ENCODE measurements around the gene APC2.
A peak's percentile ranks its signal among the peaks of the same experiment; 100 is the strongest.
"Not testable (repeated sequence)": the region's sequence is repeated elsewhere in the genome, so short reads cannot be mapped to it uniquely, and the experiment has no call there.

Gene APC2

DNA sequence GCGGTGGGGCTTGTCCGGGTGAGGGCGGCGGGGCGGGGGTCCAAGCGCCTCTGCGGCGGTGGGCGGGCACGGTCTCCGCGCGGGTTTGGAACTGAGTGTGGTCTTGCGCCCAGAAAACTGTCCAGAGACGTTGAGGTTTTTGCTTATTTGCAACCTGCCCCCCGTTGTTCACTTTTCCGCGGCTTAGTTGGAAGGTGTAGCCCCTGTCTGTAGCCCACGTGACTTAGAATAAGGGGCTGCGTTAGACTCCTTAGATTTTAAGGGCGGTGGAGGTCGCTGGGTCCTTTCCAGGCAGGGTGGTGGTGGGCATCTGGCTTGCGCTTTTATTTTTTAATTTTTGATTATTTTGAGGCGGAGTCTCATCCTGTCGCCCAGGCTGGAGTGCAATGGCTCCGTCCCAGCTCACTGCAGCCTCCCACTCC lies 11.0 kb upstream of the APC2 start:
- DNase-seq: no peak
- H3K18ac ChIP-seq (ENCODE audit: low read length): no peak overlapping the region
- H3K79me2 ChIP-seq (ENCODE audit: control insufficient read depth, insufficient read depth, low read length, poor library complexity): peaks cover 14% of the 10 kb centered on the region
- H3K27ac ChIP-seq (ENCODE audit: low read depth, low read length): no peak overlapping the region
- H3K36me3 ChIP-seq (ENCODE audit: control insufficient read depth in 1 of 2, insufficient read depth in 2 of 2, low read length in 2 of 2): peaks cover 48 to 50% of the 10 kb centered on the region in 2 experiments
- H2BK12ac ChIP-seq (ENCODE audit: low read length): no peak overlapping the region
- H3K4me2 ChIP-seq (ENCODE audit: low read length): peak overlapping the region; percentile 59
- peak overlapping the region; percentile 97 for H4K8ac ChIP-seq (ENCODE audit: low read depth, low read length)
- H4K12ac ChIP-seq (ENCODE audit: low read depth, low read length): no peak overlapping the region
- peak overlapping the region; percentile 99 for H3K4ac ChIP-seq (ENCODE audit: low read depth, low read length)
- H2AFZ ChIP-seq (ENCODE audit: insufficient read depth, low read length, poor library complexity): no peak overlapping the region
- H3K4me1 ChIP-seq (ENCODE audit: control insufficient read depth in 1 of 2, insufficient read depth in 2 of 2, low read length in 2 of 2): peaks cover 6 to 9% of the 10 kb centered on the region in 2 experiments
- H3K9ac ChIP-seq (ENCODE audit: low read length): peak overlapping the region; percentile 99
- H3K14ac ChIP-seq (ENCODE audit: low read length): peak overlapping the region; percentile 93
- H3K27me3 ChIP-seq (ENCODE audit: insufficient read depth, low read length): no peaks in the 10 kb centered on the region
- peak overlapping the region; percentile 94 for H4K91ac ChIP-seq (ENCODE audit: low read depth, low read length)
- H3K9me3 ChIP-seq (ENCODE audit: insufficient read depth, low read depth, low read length): no peaks in the 10 kb centered on the region
- H2AK5ac ChIP-seq (ENCODE audit: low read length): peak overlapping the region; percentile 65
- no CpG with 5 or more reads among the region's 26 CpGs for WGBS (ENCODE audit: extremely low coverage, insufficient coverage, insufficient read length)
- no peak overlapping the region for H3K23ac ChIP-seq (ENCODE audit: low read length)
- no peak overlapping the region for H2BK120ac ChIP-seq (ENCODE audit: insufficient read depth, low read length, poor library complexity)
- peak overlapping the region; percentile 96 for H2BK5ac ChIP-seq (ENCODE audit: low read depth, low read length, poor library complexity)
- H3K79me1 ChIP-seq (ENCODE audit: low read length): peaks cover 6% of the 10 kb centered on the region
- peak overlapping the region; percentile 97 for H3K4me3 ChIP-seq (ENCODE audit: low read depth, low read length)

DNA sequence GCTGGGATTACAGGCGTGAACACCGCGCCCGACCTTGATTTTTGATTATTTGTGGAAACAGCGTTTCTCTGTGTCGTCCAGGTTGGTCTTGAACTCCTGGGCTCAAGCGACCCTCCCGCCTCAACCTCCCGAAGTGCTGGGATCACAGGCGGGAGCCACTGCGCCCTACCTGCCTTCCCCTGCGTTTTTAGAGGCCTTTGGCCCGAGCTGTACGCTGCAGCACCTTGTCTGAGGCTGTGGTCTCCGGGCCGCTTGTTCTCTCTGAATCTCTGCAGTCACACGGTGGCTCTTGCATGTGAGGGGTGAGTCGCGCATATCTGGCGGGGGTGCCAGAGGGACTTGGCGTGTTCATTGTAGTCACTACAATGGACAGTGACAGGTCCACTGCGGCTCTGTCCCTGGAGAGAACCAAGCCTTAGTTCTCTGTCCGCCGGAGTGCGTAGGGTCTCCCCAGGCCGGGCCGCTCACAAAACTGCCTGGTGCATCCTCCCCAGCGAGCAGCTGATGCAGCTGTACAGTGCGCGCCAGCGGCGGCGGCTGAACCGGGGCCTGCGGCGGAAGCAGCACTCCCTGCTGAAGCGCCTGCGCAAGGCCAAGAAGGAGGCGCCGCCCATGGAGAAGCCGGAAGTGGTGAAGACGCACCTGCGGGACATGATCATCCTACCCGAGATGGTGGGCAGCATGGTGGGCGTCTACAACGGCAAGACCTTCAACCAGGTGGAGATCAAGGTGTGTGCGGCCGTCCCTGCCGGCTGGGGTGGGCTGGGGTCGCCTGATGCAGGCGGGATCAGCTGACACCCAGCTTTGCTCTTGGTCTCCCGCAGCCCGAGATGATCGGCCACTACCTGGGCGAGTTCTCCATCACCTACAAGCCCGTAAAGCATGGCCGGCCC lies 10.2 kb upstream of the APC2 start:
- H3K27ac ChIP-seq (ENCODE audit: low read depth, low read length); H4K8ac ChIP-seq (ENCODE audit: low read depth, low read length); H2BK12ac ChIP-seq (ENCODE audit: low read length); DNase-seq; H3K14ac ChIP-seq (ENCODE audit: low read length); H3K4me1 ChIP-seq (ENCODE audit: control insufficient read depth in 1 of 2, insufficient read depth in 2 of 2, low read length in 2 of 2); H2AK5ac ChIP-seq (ENCODE audit: low read length); H2BK5ac ChIP-seq (ENCODE audit: low read depth, low read length, poor library complexity); H3K79me1 ChIP-seq (ENCODE audit: low read length); H4K12ac ChIP-seq (ENCODE audit: low read depth, low read length); H3K23ac ChIP-seq (ENCODE audit: low read length); H3K9me3 ChIP-seq (ENCODE audit: insufficient read depth, low read depth, low read length); H3K27me3 ChIP-seq (ENCODE audit: insufficient read depth, low read length); H3K18ac ChIP-seq (ENCODE audit: low read length); H2AFZ ChIP-seq (ENCODE audit: insufficient read depth, low read length, poor library complexity); H2BK120ac ChIP-seq (ENCODE audit: insufficient read depth, low read length, poor library complexity); H4K91ac ChIP-seq (ENCODE audit: low read depth, low read length): not testable (repeated sequence)
- peak overlapping the region; percentile 59 for H3K4me2 ChIP-seq (ENCODE audit: low read length)
- H3K9ac ChIP-seq (ENCODE audit: low read length): peak overlapping the region; percentile 76
- H3K36me3 ChIP-seq (ENCODE audit: control insufficient read depth in 1 of 2, insufficient read depth in 2 of 2, low read length in 2 of 2): peaks cover 39 to 42% of the 10 kb centered on the region in 2 experiments
- H3K79me2 ChIP-seq (ENCODE audit: control insufficient read depth, insufficient read depth, low read length, poor library complexity): peaks cover 14% of the 10 kb centered on the region
- H3K4ac ChIP-seq (ENCODE audit: low read depth, low read length): peak overlapping the region; percentile 99
- no CpG with 5 or more reads among the region's 57 CpGs for WGBS (ENCODE audit: extremely low coverage, insufficient coverage, insufficient read length)
- peak overlapping the region; percentile 55 for H3K4me3 ChIP-seq (ENCODE audit: low read depth, low read length)

GRCh38 chr19:1440418-1440801 lies 9.5 kb upstream of the APC2 start:
- Histone ChIP-seq H3K27me3 (ENCODE audit: insufficient read depth, low read length) (peaks cover under 1% of the 10 kb centered on the region), H3K18ac (ENCODE audit: low read length) (no peak overlapping the region), H3K14ac (ENCODE audit: low read length) (no peak overlapping the region), H3K4ac (ENCODE audit: low read depth, low read length) (peak overlapping the region; percentile 28), H3K4me2 (ENCODE audit: low read length) (no peak overlapping the region), H3K9me3 (ENCODE audit: insufficient read depth, low read depth, low read length) (no peaks in the 10 kb centered on the region), H4K12ac (ENCODE audit: low read depth, low read length) (peak overlapping the region; percentile 5), H3K23ac (ENCODE audit: low read length) (no peak overlapping the region), H3K36me3 (ENCODE audit: control insufficient read depth in 1 of 2, insufficient read depth in 2 of 2, low read length in 2 of 2) (peaks cover 37 to 39% of the 10 kb centered on the region in 2 experiments), H3K4me1 (ENCODE audit: control insufficient read depth in 1 of 2, insufficient read depth in 2 of 2, low read length in 2 of 2) (peaks cover 11 to 14% of the 10 kb centered on the region in 2 experiments), H3K4me3 (ENCODE audit: low read depth, low read length) (peak overlapping the region; percentile 14), H2AK5ac (ENCODE audit: low read length) (no peak overlapping the region), H2BK5ac (ENCODE audit: low read depth, low read length, poor library complexity) (no peak overlapping the region), H2BK120ac (ENCODE audit: insufficient read depth, low read length, poor library complexity) (no peak overlapping the region), H3K79me1 (ENCODE audit: low read length) (peaks cover 6% of the 10 kb centered on the region), H3K79me2 (ENCODE audit: control insufficient read depth, insufficient read depth, low read length, poor library complexity) (peaks cover 14% of the 10 kb centered on the region), H2AFZ (ENCODE audit: insufficient read depth, low read length, poor library complexity) (peak overlapping the region; percentile 60), H2BK12ac (ENCODE audit: low read length) (no peak overlapping the region), H4K8ac (ENCODE audit: low read depth, low read length) (no peak overlapping the region), H4K91ac (ENCODE audit: low read depth, low read length) (no peak overlapping the region), H3K27ac (ENCODE audit: low read depth, low read length) (no peak overlapping the region), H3K9ac (ENCODE audit: low read length) (no peak overlapping the region)
- WGBS (ENCODE audit: extremely low coverage, insufficient coverage, insufficient read length): no CpG with 5 or more reads among the region's 15 CpGs
- no peak for DNase-seq

DNA sequence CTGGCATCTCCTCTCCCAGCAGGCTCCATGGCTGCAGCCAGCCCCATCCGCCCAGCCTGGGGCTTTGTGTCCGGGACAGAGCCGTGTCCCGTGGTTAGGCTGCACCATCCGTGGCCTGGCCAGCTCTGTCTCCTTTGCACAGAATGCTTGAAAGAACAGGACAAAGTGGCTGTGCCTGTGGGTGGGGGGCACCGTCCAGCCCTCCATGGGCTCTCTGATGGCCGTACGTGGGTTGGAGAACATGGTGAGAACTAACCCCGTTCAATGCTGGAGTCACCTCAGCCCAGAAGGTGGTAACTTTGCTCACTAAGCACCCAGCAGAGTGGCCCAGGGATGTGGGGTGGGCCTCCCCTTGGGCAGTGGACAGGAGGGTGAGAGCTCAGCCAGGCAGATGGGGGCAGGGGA lies 8.9 kb upstream of the APC2 start:
- H2BK12ac ChIP-seq (ENCODE audit: low read length): no peak overlapping the region
- H2BK120ac ChIP-seq (ENCODE audit: insufficient read depth, low read length, poor library complexity): no peak overlapping the region
- H3K9me3 ChIP-seq (ENCODE audit: insufficient read depth, low read depth, low read length): no peaks in the 10 kb centered on the region
- H3K4me1 ChIP-seq (ENCODE audit: control insufficient read depth in 1 of 2, insufficient read depth in 2 of 2, low read length in 2 of 2): peaks cover 12 to 16% of the 10 kb centered on the region in 2 experiments
- peaks cover 6% of the 10 kb centered on the region for H3K79me1 ChIP-seq (ENCODE audit: low read length)
- H3K27ac ChIP-seq (ENCODE audit: low read depth, low read length): no peak overlapping the region
- H3K4ac ChIP-seq (ENCODE audit: low read depth, low read length): no peak overlapping the region
- H2AFZ ChIP-seq (ENCODE audit: insufficient read depth, low read length, poor library complexity): no peak overlapping the region
- H2BK5ac ChIP-seq (ENCODE audit: low read depth, low read length, poor library complexity): no peak overlapping the region
- peak overlapping the region; percentile 42 for H3K18ac ChIP-seq (ENCODE audit: low read length)
- no peak overlapping the region for H3K4me2 ChIP-seq (ENCODE audit: low read length)
- no peak overlapping the region for H4K91ac ChIP-seq (ENCODE audit: low read depth, low read length)
- H3K9ac ChIP-seq (ENCODE audit: low read length): peak overlapping the region; percentile 21
- no peak overlapping the region for H3K4me3 ChIP-seq (ENCODE audit: low read depth, low read length)
- H4K12ac ChIP-seq (ENCODE audit: low read depth, low read length): no peak overlapping the region
- H3K79me2 ChIP-seq (ENCODE audit: control insufficient read depth, insufficient read depth, low read length, poor library complexity): peaks cover 14% of the 10 kb centered on the region
- no peak for DNase-seq
- no peak overlapping the region for H3K23ac ChIP-seq (ENCODE audit: low read length)
- peaks cover 5% of the 10 kb centered on the region for H3K27me3 ChIP-seq (ENCODE audit: insufficient read depth, low read length)
- H3K14ac ChIP-seq (ENCODE audit: low read length): no peak overlapping the region
- no peak overlapping the region for H4K8ac ChIP-seq (ENCODE audit: low read depth, low read length)
- H2AK5ac ChIP-seq (ENCODE audit: low read length): no peak overlapping the region
- H3K36me3 ChIP-seq (ENCODE audit: control insufficient read depth in 1 of 2, insufficient read depth in 2 of 2, low read length in 2 of 2): peaks cover 34 to 35% of the 10 kb centered on the region in 2 experiments
- WGBS (ENCODE audit: extremely low coverage, insufficient coverage, insufficient read length): no CpG with 5 or more reads among the region's 9 CpGs

All from trophoblast cell (in vitro differentiated cells and primary cell).